Measurements from ENCODE around the gene SEC11A.
"Not testable (repeated sequence)": the region's sequence is repeated elsewhere in the genome, so short reads cannot be mapped to it uniquely, and the experiment has no call there.

SEC11A gene

DNA sequence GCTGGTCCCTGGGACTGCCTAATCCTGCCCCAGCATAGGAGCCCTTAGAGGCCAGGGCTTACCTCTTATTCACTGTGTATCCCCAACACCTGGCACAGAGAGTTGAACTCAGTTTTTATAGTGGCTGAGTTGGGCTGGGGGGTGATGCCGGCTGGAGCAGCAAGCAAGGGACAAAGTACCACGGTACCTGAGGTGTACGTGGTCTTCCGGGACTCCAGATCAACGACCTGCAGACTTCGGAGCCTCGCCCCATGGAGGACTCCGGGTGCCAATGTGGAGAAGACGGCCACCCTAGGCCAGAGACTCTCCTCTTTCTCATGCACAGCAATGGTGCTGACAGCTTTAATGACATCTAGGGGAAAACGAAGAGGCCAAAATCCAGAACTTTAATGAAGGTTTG is 69.9 kb downstream of the SEC11A start:
- no peak overlapping the region for H3K4me3 ChIP-seq (ENCODE audit: low read depth in 1 of 2, low read length in 1 of 2)
- TF ChIP-seq, protein P1, sequence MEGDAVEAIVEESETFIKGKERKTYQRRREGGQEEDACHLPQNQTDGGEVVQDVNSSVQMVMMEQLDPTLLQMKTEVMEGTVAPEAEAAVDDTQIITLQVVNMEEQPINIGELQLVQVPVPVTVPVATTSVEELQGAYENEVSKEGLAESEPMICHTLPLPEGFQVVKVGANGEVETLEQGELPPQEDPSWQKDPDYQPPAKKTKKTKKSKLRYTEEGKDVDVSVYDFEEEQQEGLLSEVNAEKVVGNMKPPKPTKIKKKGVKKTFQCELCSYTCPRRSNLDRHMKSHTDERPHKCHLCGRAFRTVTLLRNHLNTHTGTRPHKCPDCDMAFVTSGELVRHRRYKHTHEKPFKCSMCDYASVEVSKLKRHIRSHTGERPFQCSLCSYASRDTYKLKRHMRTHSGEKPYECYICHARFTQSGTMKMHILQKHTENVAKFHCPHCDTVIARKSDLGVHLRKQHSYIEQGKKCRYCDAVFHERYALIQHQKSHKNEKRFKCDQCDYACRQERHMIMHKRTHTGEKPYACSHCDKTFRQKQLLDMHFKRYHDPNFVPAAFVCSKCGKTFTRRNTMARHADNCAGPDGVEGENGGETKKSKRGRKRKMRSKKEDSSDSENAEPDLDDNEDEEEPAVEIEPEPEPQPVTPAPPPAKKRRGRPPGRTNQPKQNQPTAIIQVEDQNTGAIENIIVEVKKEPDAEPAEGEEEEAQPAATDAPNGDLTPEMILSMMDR (IDR thresholded peaks at IDR 0.05) = no peak
- no peak overlapping the region for H3K27ac ChIP-seq
- no peaks in the 10 kb centered on the region for H3K27me3 ChIP-seq
- H3K4me1 ChIP-seq (ENCODE audit: control insufficient read depth in 1 of 2, insufficient read depth in 1 of 2, low read depth in 1 of 2, low read length in 1 of 2) = no peaks in the 10 kb centered on the region
- H3K9me3 ChIP-seq = no peaks in the 10 kb centered on the region
- H3K36me3 ChIP-seq = peaks cover 90% of the 10 kb centered on the region

DNA sequence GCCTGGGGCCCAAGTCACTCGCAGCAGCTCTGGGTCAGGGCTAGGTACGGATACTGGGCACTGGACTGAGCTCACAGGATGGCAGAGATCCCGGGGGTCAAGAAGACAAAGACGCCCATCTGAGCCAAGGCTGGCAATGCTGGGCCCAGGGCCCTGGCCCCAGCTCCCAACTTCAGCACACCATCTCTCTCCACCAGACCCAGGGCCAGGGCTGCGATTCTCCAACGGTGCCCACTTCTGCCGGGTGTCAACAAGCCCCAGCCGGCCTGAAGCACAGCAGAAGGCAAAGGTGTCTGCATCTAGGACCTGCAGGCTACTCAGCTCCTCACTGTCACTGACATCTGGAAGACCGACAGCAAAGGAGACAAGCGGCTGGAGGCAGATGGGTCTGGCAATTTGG is 70.4 kb downstream of the SEC11A start:
- Histone ChIP-seq H3K27me3 (no peaks in the 10 kb centered on the region), H3K9me3 (no peaks in the 10 kb centered on the region), H3K4me1 (ENCODE audit: control insufficient read depth in 1 of 2, insufficient read depth in 1 of 2, low read depth in 1 of 2, low read length in 1 of 2) (no peaks in the 10 kb centered on the region), H3K4me3 (ENCODE audit: low read depth in 1 of 2, low read length in 1 of 2) (no peak overlapping the region), H3K27ac (no peak overlapping the region), H3K36me3 (peaks cover 90% of the 10 kb centered on the region)
- TF ChIP-seq, protein P1 (IDR thresholded peaks at IDR 0.05) = no peak

DNA sequence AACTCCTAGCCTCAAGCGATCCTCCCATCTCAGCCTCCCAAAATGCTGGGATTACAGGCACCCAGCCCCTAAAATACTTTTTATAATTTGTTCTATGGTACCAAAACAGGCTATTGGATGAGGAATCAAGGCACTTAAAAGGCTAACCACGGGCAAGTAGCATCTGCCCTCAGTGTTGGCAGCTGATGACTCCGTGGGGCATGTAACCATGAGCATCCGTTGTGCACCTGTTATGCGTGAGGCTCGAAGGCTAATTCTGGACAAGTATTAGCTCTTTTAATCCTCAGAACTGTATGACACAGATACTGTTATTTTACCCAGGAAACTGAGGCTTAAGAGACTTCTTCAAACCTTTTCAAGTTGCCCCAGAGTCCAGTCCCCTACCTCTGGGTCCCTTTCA is 72.1 kb downstream of the SEC11A start:
- TF ChIP-seq, protein P1 (IDR thresholded peaks at IDR 0.05) = no peak
- peaks cover 97% of the 10 kb centered on the region for H3K36me3 ChIP-seq
- no peak overlapping the region for H3K27ac ChIP-seq
- H3K4me3 ChIP-seq (ENCODE audit: low read depth in 1 of 2, low read length in 1 of 2) = no peak overlapping the region
- H3K4me1 ChIP-seq (ENCODE audit: control insufficient read depth in 1 of 2, insufficient read depth in 1 of 2, low read depth in 1 of 2, low read length in 1 of 2) = no peaks in the 10 kb centered on the region
- no peaks in the 10 kb centered on the region for H3K9me3 ChIP-seq
- H3K27me3 ChIP-seq = no peaks in the 10 kb centered on the region

DNA sequence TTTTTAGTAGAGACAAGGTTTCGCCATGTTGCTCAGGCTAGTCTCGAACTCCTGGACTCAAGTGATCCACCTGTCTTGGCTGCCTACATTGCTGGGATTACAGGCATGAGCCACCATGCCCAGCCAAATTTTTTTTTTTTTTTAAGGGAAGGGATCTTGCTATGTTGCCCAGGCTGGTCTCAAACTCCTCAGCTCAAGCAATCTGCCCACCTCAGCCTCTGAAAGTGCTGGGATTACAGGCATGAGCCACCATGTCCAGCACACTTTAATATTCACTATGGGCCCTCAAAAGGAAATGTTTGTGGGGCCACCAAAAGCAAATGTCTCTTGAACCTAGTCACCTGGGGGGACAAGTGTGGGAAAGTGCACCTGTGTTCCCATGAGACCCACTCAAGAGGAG is 73.3 kb downstream of the SEC11A start:
- H3K4me3 ChIP-seq (ENCODE audit: low read depth in 1 of 2, low read length in 1 of 2); H3K9me3 ChIP-seq; H3K27me3 ChIP-seq; H3K4me1 ChIP-seq (ENCODE audit: control insufficient read depth in 1 of 2, insufficient read depth in 1 of 2, low read depth in 1 of 2, low read length in 1 of 2); H3K27ac ChIP-seq: not testable (repeated sequence)
- H3K36me3 ChIP-seq = peaks cover 94% of the 10 kb centered on the region

DNA sequence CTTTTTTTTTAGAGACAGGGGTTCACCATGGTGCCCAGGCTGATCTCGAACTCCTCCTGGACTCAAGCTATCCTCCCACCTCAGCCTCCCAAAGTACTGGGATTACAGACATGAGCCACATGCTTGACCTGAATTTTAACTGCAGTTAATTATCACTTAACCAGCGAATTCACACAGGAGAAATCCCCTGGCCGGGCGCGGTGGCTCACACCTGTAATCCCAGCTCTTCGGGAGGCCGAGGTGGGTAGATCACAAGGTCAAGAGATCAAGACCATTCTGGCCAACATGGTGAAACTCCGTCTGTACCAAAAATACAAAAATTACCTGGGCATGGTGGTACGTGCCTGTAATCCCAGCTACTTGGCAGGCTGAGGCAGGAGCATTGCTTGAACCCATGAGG is 74.1 kb downstream of the SEC11A start:
- H3K9me3 ChIP-seq; H3K27me3 ChIP-seq; H3K27ac ChIP-seq; H3K4me1 ChIP-seq (ENCODE audit: control insufficient read depth in 1 of 2, insufficient read depth in 1 of 2, low read depth in 1 of 2, low read length in 1 of 2); H3K4me3 ChIP-seq (ENCODE audit: low read depth in 1 of 2, low read length in 1 of 2): not testable (repeated sequence)
- H3K36me3 ChIP-seq = peaks cover 90% of the 10 kb centered on the region

DNA sequence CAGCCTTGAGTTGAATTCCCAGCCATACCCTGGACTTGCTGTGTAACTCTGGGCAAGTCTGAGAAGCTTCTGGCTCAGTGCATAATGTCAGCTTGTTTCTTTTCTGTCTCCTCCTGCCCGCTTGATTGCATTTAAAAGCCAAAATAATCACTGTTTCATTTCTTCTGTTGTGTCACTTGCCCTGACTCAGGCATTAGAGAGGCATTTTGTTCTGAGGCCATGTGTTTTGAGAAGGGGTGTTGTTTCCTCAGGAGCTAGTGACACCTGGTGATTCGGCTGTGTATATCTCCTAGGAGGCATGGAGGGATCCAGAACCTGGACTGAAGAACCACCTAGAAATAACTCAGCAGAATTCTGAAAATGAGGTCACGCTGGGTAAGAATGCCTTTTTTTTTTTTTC is 77.8 kb downstream of the SEC11A start:
- Histone ChIP-seq H3K27me3 (no peaks in the 10 kb centered on the region), H3K36me3 (peaks cover 52% of the 10 kb centered on the region), H3K4me1 (ENCODE audit: control insufficient read depth in 1 of 2, insufficient read depth in 1 of 2, low read depth in 1 of 2, low read length in 1 of 2) (peaks cover 12 to 16% of the 10 kb centered on the region in 2 experiments), H3K27ac (no peak overlapping the region), H3K9me3 (no peaks in the 10 kb centered on the region), H3K4me3 (ENCODE audit: low read depth in 1 of 2, low read length in 1 of 2) (no peak overlapping the region)
- TF ChIP-seq, protein P1 (IDR thresholded peaks at IDR 0.05) = no peak

DNA sequence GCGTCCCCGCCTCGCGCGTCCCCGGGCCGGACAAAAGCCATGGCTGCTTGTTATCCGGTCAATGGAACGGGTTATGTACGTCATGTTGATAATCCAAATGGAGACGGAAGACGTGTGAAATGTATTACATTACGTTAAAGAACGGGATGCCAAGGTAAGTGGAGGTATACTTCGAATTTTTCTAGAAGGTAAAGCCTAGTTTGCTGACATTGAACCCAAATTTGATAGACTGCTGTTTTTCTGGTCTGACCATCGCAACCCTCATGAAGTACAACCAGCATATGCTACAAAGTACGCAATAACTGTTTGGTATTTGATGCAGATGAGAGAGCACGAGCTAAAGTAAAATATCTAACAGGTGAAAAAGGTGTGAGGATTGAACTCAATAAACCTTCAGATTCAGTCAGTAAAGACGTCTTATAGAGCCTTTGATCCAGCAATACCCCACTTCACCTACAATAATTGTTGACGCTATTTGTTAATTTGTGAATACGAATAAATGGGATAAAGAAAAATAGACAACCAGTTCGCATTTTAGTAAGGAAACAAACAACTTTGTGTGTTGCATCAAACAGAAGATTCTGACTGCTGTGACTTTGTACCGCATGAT is 81.6 kb downstream of the SEC11A start:
- Histone ChIP-seq H3K27me3 (no peaks in the 10 kb centered on the region), H3K36me3 (peaks cover 14% of the 10 kb centered on the region), H3K27ac (peak overlapping the region; percentile 86), H3K9me3 (no peaks in the 10 kb centered on the region), H3K4me3 (ENCODE audit: low read depth in 1 of 2, low read length in 1 of 2) (peak overlapping the region; percentile 72 to 75), H3K4me1 (ENCODE audit: control insufficient read depth in 1 of 2, insufficient read depth in 1 of 2, low read depth in 1 of 2, low read length in 1 of 2) (peaks cover 37 to 41% of the 10 kb centered on the region in 2 experiments)
- TF ChIP-seq, protein P1 (IDR thresholded peaks at IDR 0.05) = no peak

Measured in neutrophil (primary cell).